ENCODE data around the gene MAB21L2.
A peak's percentile ranks its signal among the peaks of the same experiment; 100 is the strongest.

The MAB21L2 gene

GRCh38 chr4:150574678-150575077 lies 7.3 kb upstream of the MAB21L2 start:
- Histone ChIP-seq H3K27me3 (ENCODE audit: control insufficient read depth in 1 of 2, insufficient read depth in 2 of 2, low read length in 2 of 2) (no peaks in the 10 kb centered on the region), H3K4me3 (ENCODE audit: low read length in 2 of 2) (no peak overlapping the region), H3K36me3 (ENCODE audit: control insufficient read depth in 2 of 2, insufficient read depth in 2 of 2, low read length in 2 of 2) (no peaks in the 10 kb centered on the region), H3K9me3 (ENCODE audit: control insufficient read depth in 2 of 2, low read length in 2 of 2) (peaks cover 0 to 4% of the 10 kb centered on the region in 2 donors), H3K27ac (ENCODE audit: low read length) (no peak overlapping the region), H3K4me1 (ENCODE audit: control insufficient read depth, insufficient read depth, low read length) (peaks cover 7% of the 10 kb centered on the region), H3K9ac (ENCODE audit: low read length in 2 of 2) (no peak overlapping the region)

- H3K27ac ChIP-seq (ENCODE audit: low read length), result no peak overlapping the region
- no peak overlapping the region for H3K9ac ChIP-seq (ENCODE audit: low read length in 2 of 2)
- H3K4me1 ChIP-seq (ENCODE audit: control insufficient read depth, insufficient read depth, low read length), result peaks cover 6% of the 10 kb centered on the region
- H3K9me3 ChIP-seq (ENCODE audit: control insufficient read depth in 2 of 2, low read length in 2 of 2), result peaks cover 0 to 4% of the 10 kb centered on the region in 2 donors
- no peak overlapping the region for H3K4me3 ChIP-seq (ENCODE audit: low read length in 2 of 2)
- H3K27me3 ChIP-seq (ENCODE audit: control insufficient read depth in 1 of 2, insufficient read depth in 2 of 2, low read length in 2 of 2), result peaks cover 0 to under 1% of the 10 kb centered on the region in 2 donors
- no peaks in the 10 kb centered on the region for H3K36me3 ChIP-seq (ENCODE audit: control insufficient read depth in 2 of 2, insufficient read depth in 2 of 2, low read length in 2 of 2)
Measured at GRCh38 chr4:150577796-150578195, 4.2 kb upstream of the MAB21L2 start.

GRCh38 chr4:150578745-150579501 lies 3.0 kb upstream of the MAB21L2 start:
- Histone ChIP-seq H3K9ac (ENCODE audit: low read length in 2 of 2) (no peak overlapping the region), H3K4me3 (ENCODE audit: low read length in 2 of 2) (peak overlapping the region; percentile 39 to 54), H3K27ac (ENCODE audit: low read length) (peak overlapping the region; percentile 55), H3K9me3 (ENCODE audit: control insufficient read depth in 2 of 2, low read length in 2 of 2) (peaks cover 0 to 4% of the 10 kb centered on the region in 2 donors), H3K36me3 (ENCODE audit: control insufficient read depth in 2 of 2, insufficient read depth in 2 of 2, low read length in 2 of 2) (no peaks in the 10 kb centered on the region), H3K4me1 (ENCODE audit: control insufficient read depth, insufficient read depth, low read length) (peaks cover 3% of the 10 kb centered on the region), H3K27me3 (ENCODE audit: control insufficient read depth in 1 of 2, insufficient read depth in 2 of 2, low read length in 2 of 2) (peaks cover 0 to 8% of the 10 kb centered on the region in 2 donors)

- peak overlapping the region in 1 of 2 donors; percentile 40 for H3K9ac ChIP-seq (ENCODE audit: low read length in 2 of 2)
- peak overlapping the region; percentile 39 to 54 for H3K4me3 ChIP-seq (ENCODE audit: low read length in 2 of 2)
- peaks cover 3% of the 10 kb centered on the region for H3K4me1 ChIP-seq (ENCODE audit: control insufficient read depth, insufficient read depth, low read length)
- H3K9me3 ChIP-seq (ENCODE audit: control insufficient read depth in 2 of 2, low read length in 2 of 2), result peaks cover 0 to 4% of the 10 kb centered on the region in 2 donors
- peaks cover 0 to 8% of the 10 kb centered on the region in 2 donors for H3K27me3 ChIP-seq (ENCODE audit: control insufficient read depth in 1 of 2, insufficient read depth in 2 of 2, low read length in 2 of 2)
- no peaks in the 10 kb centered on the region for H3K36me3 ChIP-seq (ENCODE audit: control insufficient read depth in 2 of 2, insufficient read depth in 2 of 2, low read length in 2 of 2)
- peak overlapping the region; percentile 55 for H3K27ac ChIP-seq (ENCODE audit: low read length)
Measured at GRCh38 chr4:150579551-150580234, 2.3 kb upstream of the MAB21L2 start.

- H3K4me3 ChIP-seq (ENCODE audit: low read length in 2 of 2), result peak overlapping the region; percentile 26 to 54
- H3K4me1 ChIP-seq (ENCODE audit: control insufficient read depth, insufficient read depth, low read length), result peaks cover 3% of the 10 kb centered on the region
- peaks cover 0 to 8% of the 10 kb centered on the region in 2 donors for H3K27me3 ChIP-seq (ENCODE audit: control insufficient read depth in 1 of 2, insufficient read depth in 2 of 2, low read length in 2 of 2)
- peaks cover 0 to 4% of the 10 kb centered on the region in 2 donors for H3K9me3 ChIP-seq (ENCODE audit: control insufficient read depth in 2 of 2, low read length in 2 of 2)
- H3K27ac ChIP-seq (ENCODE audit: low read length), result peak overlapping the region; percentile 55
- H3K9ac ChIP-seq (ENCODE audit: low read length in 2 of 2), result peak overlapping the region in 1 of 2 donors; percentile 40
- H3K36me3 ChIP-seq (ENCODE audit: control insufficient read depth in 2 of 2, insufficient read depth in 2 of 2, low read length in 2 of 2), result no peaks in the 10 kb centered on the region
Measured at GRCh38 chr4:150580306-150580705, 1.6 kb upstream of the MAB21L2 start.

- Histone ChIP-seq H3K9ac (ENCODE audit: low read length in 2 of 2) (no peak overlapping the region), H3K9me3 (ENCODE audit: control insufficient read depth in 2 of 2, low read length in 2 of 2) (peaks cover 0 to 4% of the 10 kb centered on the region in 2 donors), H3K27ac (ENCODE audit: low read length) (no peak overlapping the region), H3K27me3 (ENCODE audit: control insufficient read depth in 1 of 2, insufficient read depth in 2 of 2, low read length in 2 of 2) (peaks cover 0 to 8% of the 10 kb centered on the region in 2 donors), H3K4me1 (ENCODE audit: control insufficient read depth, insufficient read depth, low read length) (peaks cover 3% of the 10 kb centered on the region), H3K4me3 (ENCODE audit: low read length in 2 of 2) (no peak overlapping the region), H3K36me3 (ENCODE audit: control insufficient read depth in 2 of 2, insufficient read depth in 2 of 2, low read length in 2 of 2) (no peaks in the 10 kb centered on the region)
Measured at GRCh38 chr4:150581056-150581605, 820 bp upstream of the MAB21L2 start.

- peaks cover 0 to 8% of the 10 kb centered on the region in 2 donors for H3K27me3 ChIP-seq (ENCODE audit: control insufficient read depth in 1 of 2, insufficient read depth in 2 of 2, low read length in 2 of 2)
- peaks cover 3% of the 10 kb centered on the region for H3K4me1 ChIP-seq (ENCODE audit: control insufficient read depth, insufficient read depth, low read length)
- H3K9me3 ChIP-seq (ENCODE audit: control insufficient read depth in 2 of 2, low read length in 2 of 2), result peaks cover 0 to 4% of the 10 kb centered on the region in 2 donors
- no peak overlapping the region for H3K27ac ChIP-seq (ENCODE audit: low read length)
- no peaks in the 10 kb centered on the region for H3K36me3 ChIP-seq (ENCODE audit: control insufficient read depth in 2 of 2, insufficient read depth in 2 of 2, low read length in 2 of 2)
- H3K9ac ChIP-seq (ENCODE audit: low read length in 2 of 2), result no peak overlapping the region
- H3K4me3 ChIP-seq (ENCODE audit: low read length in 2 of 2), result no peak overlapping the region
Measured at GRCh38 chr4:150581641-150582051, 305 bp upstream of the MAB21L2 start.

GRCh38 chr4:150582873-150583286 lies 929 bp downstream of the MAB21L2 start:
- Histone ChIP-seq H3K9ac (ENCODE audit: low read length in 2 of 2) (peak overlapping the region in 1 of 2 donors; percentile 58), H3K4me3 (ENCODE audit: low read length in 2 of 2) (peak overlapping the region; percentile 69 to 74), H3K27ac (ENCODE audit: low read length) (peak overlapping the region; percentile 25), H3K36me3 (ENCODE audit: control insufficient read depth in 2 of 2, insufficient read depth in 2 of 2, low read length in 2 of 2) (no peaks in the 10 kb centered on the region), H3K9me3 (ENCODE audit: control insufficient read depth in 2 of 2, low read length in 2 of 2) (peaks cover 0 to 4% of the 10 kb centered on the region in 2 donors), H3K27me3 (ENCODE audit: control insufficient read depth in 1 of 2, insufficient read depth in 2 of 2, low read length in 2 of 2) (peaks cover 0 to 8% of the 10 kb centered on the region in 2 donors), H3K4me1 (ENCODE audit: control insufficient read depth, insufficient read depth, low read length) (peaks cover 3% of the 10 kb centered on the region)

GRCh38 chr4:150583287-150584110 lies 1.5 kb downstream of the MAB21L2 start:
- no peaks in the 10 kb centered on the region for H3K36me3 ChIP-seq (ENCODE audit: control insufficient read depth in 2 of 2, insufficient read depth in 2 of 2, low read length in 2 of 2)
- H3K9me3 ChIP-seq (ENCODE audit: control insufficient read depth in 2 of 2, low read length in 2 of 2), result peaks cover 0 to 4% of the 10 kb centered on the region in 2 donors
- H3K27ac ChIP-seq (ENCODE audit: low read length), result peak overlapping the region; percentile 49
- H3K27me3 ChIP-seq (ENCODE audit: control insufficient read depth in 1 of 2, insufficient read depth in 2 of 2, low read length in 2 of 2), result peaks cover 0 to 8% of the 10 kb centered on the region in 2 donors
- H3K4me3 ChIP-seq (ENCODE audit: low read length in 2 of 2), result peak overlapping the region; percentile 69 to 74
- peaks cover 3% of the 10 kb centered on the region for H3K4me1 ChIP-seq (ENCODE audit: control insufficient read depth, insufficient read depth, low read length)
- H3K9ac ChIP-seq (ENCODE audit: low read length in 2 of 2), result peak overlapping the region; percentile 23 to 58

Data from stomach smooth muscle (tissue), 2 donors.